Stomach (tissue), 9 donors: ENCODE measurements around the gene MGST3. TPM values are rescaled to one million over a fixed set of nuclear protein-coding genes. Genes with fewer than 3 reads are reported as not detected.

Experiments used
- DNase-seq, 2 donors: peaks; one replicate each; pipeline versions ENCODE4 v3.0.0 to v3.0.0-alpha.2; 2013 to 2019
- H3K27ac ChIP-seq, 5 donors: fragments of 200-600 bp in 4 of 5; sonication (generic) in 4 of 5; one replicate each; pipeline ENCODE4 v1.5.1; 2013 to 2019; ENCODE audit warnings: mild to moderate bottlenecking in 1 of 5, moderate library complexity in 1 of 5
- H3K27me3 ChIP-seq, 3 donors: fragments of 200-600 bp; sonication (generic); one replicate each; pipeline ENCODE4 v1.5.1; 2017 to 2019; ENCODE audit warnings: mixed run types in 1 of 3
- H3K36me3 ChIP-seq, 4 donors: fragments of 200-600 bp; sonication (generic); 1 replicate in 3 of 4; 2 replicates in 1 of 4; pipeline ENCODE4 v1.5.1; 2016 to 2019
- H3K4me1 ChIP-seq, 4 donors: fragments of 200-600 bp; sonication (generic); one replicate each; pipeline ENCODE4 v1.5.1; 2016 to 2019
- H3K4me3 ChIP-seq, 4 donors: fragments of 200-600 bp; sonication (generic) in 3 of 4; one replicate each; pipeline ENCODE4 v1.5.1; 2016 to 2019; ENCODE audit warnings: mild to moderate bottlenecking in 1 of 4
- H3K9me3 ChIP-seq, 4 donors: fragments of 200-600 bp; sonication (generic); one replicate each; pipeline ENCODE4 v1.5.1; 2016 to 2019
- CTCF ChIP-seq, 7 experiments: fragments of 450-650 bp in 4 of 7; fragments of 200-600 bp in 3 of 7; sonication (generic) in 3 of 7; IDR thresholded peaks; one replicate each; pipeline ENCODE4 v1.5.1; 2016 to 2019; ENCODE audit warnings: antibody characterized with exemption in 7 of 7, control low read depth in 2 of 7, mild to moderate bottlenecking in 1 of 7
- EP300 ChIP-seq: sonication (generic); formaldehyde crosslinking; IDR thresholded peaks from one replicate; pipeline ENCODE4 v1.6.1; 2017; ENCODE audit warnings: antibody characterized with exemption
- POLR2A ChIP-seq, 4 donors: fragments of 450-650 bp; IDR thresholded peaks; one replicate each; pipeline ENCODE4 v1.6.1; 2016; ENCODE audit warnings: antibody characterized with exemption in 4 of 4, control low read depth in 2 of 4, mild to moderate bottlenecking in 1 of 4, moderate library complexity in 1 of 4
- POLR2AphosphoS5 ChIP-seq, 3 donors: sonication (generic); formaldehyde crosslinking; IDR thresholded peaks; one replicate each; pipeline ENCODE4 v1.6.1; 2016; ENCODE audit warnings: antibody characterized with exemption in 3 of 3
- WGBS, 5 donors: extraction: QIAGEN DNeasy Blood & Tissue Kit in 3 of 5; methylation state at CpG; one replicate each; pipeline versions ENCODE4 v1.1.5 to v1.1.7; 2013 to 2018; 5-methylcytosine and 5-hydroxymethylcytosine counted together
- intact Hi-C: fragments of 100-400 bp; cut with DNase I; formaldehyde crosslinking; loops from one replicate; pipeline ENCODE4 v1.15.1; 2023; ENCODE audit warnings: low total_unique reads
- polyA plus RNA-seq, 3 donors: library from polyadenylated mRNA; stranded (reverse); fragments of 200-250 nt; gene quantifications; one replicate each; pipeline ENCODE4 v1.2.3, GENCODE V29; 2013
- total RNA-seq, 5 donors: library from RNA; depleted of rRNA; stranded (reverse); fragments of >200 nt; gene quantifications; one replicate each; pipeline versions ENCODE4 v1.1.0 to v1.2.3, GENCODE V29; 2014 to 2016
- donor health status: healthy with polysubstance abuse.
- donor health status: Bipolar disorder and iron deficiency.
- donor health status: healthy.

MGST3 gene
- total and polyA plus RNA-seq, 8 donors = 46.1 to 310 (median 124) TPM

- peak overlapping the region; percentile 84 to 98 (median 91) for H3K27ac ChIP-seq
- H3K9me3 ChIP-seq = no peaks in the 10 kb centered on the region
- intact Hi-C loops = no loop called here
- H3K27me3 ChIP-seq = no peaks in the 10 kb centered on the region
- TF ChIP-seq EP300 (no peak), POLR2A (IDR thresholded peaks at IDR 0.05) (no peak), CTCF (IDR thresholded peaks at IDR 0.05) (no peak)
- H3K4me3 ChIP-seq = peak overlapping the region; percentile 59 to 76 (median 71)
- WGBS, 5 donors = 7 to 13% (median 8%) methylated on average over 24 to 26 of the region's 26 CpGs
- no peaks in the 10 kb centered on the region for H3K36me3 ChIP-seq
- no peak for DNase-seq
- H3K4me1 ChIP-seq = peaks cover 26 to 43% (median 38%) of the 10 kb centered on the region in 4 donors
These were observed 996 bp upstream of the MGST3 start for GRCh38 chr1:165629848-165630628.

- TF ChIP-seq POLR2AphosphoS5 (IDR thresholded peaks at IDR 0.05) (peak in 2 of 3 donors; percentile 50 to 58), EP300 (no peak), POLR2A (IDR thresholded peaks at IDR 0.05) (no peak), CTCF (IDR thresholded peaks at IDR 0.05) (peak in 1 of 7 experiments; percentile 14)
- H3K27me3 ChIP-seq = no peaks in the 10 kb centered on the region
- WGBS, 5 donors = 0 to 1% (median 0%) methylated on average over 31 of the region's 31 CpGs
- peaks cover 0 to 3% (median 0%) of the 10 kb centered on the region in 4 donors for H3K36me3 ChIP-seq
- no peaks in the 10 kb centered on the region for H3K9me3 ChIP-seq
- DNase-seq = peak; percentile 58 to 80
- peak overlapping the region; percentile 59 to 76 (median 71) for H3K4me3 ChIP-seq
- peak overlapping the region; percentile 84 to 98 (median 91) for H3K27ac ChIP-seq
- peaks cover 34 to 58% (median 47%) of the 10 kb centered on the region in 4 donors for H3K4me1 ChIP-seq
- intact Hi-C loops = no loop called here
These were observed 513 bp downstream of the MGST3 start for GRCh38 chr1:165631342-165632151.

DNA sequence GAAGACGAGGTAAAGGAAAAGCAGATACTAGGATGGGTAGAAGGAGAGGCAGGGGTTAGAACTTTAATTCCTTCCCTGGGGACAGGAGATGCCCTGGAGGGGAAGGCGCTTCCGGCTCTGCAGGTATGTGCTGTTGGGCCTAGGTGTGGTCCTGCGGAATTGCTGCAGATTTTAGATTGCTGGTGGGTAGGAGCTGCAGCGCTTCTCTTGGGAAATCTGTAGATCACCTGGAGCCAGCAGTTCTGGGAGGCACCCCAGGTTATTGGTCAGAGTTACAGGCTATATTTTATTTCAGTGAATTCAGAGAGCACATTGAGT is 1.1 kb downstream of the MGST3 start:
- H3K4me3 ChIP-seq = peak overlapping the region; percentile 59 to 76 (median 71)
- intact Hi-C loops = no loop called here
- WGBS, 5 donors = 12 to 21% (median 17%) methylated on average over 5 of the region's 5 CpGs
- TF ChIP-seq POLR2AphosphoS5 (IDR thresholded peaks at IDR 0.05) (peak in 1 of 3 donors; percentile 1), POLR2A (IDR thresholded peaks at IDR 0.05) (peak in 1 of 4 donors; percentile 3), CTCF (IDR thresholded peaks at IDR 0.05) (no peak), EP300 (no peak)
- H3K27ac ChIP-seq = peak overlapping the region; percentile 84 to 98 (median 91)
- no peaks in the 10 kb centered on the region for H3K27me3 ChIP-seq
- H3K4me1 ChIP-seq = peaks cover 34 to 64% (median 52%) of the 10 kb centered on the region in 4 donors
- H3K36me3 ChIP-seq = peaks cover 0 to 6% (median 0%) of the 10 kb centered on the region in 4 donors
- H3K9me3 ChIP-seq = no peaks in the 10 kb centered on the region
- DNase-seq = peak in 1 of 2 donors; percentile 37

- intact Hi-C loops = no loop called here
- peak in 1 of 2 donors; percentile 45 for DNase-seq
These were observed 1.5 kb downstream of the MGST3 start for GRCh38 chr1:165632491-165632890.

More at GRCh38 chr1:165632491-165632890, 1.5 kb downstream of the MGST3 start:
- TF ChIP-seq POLR2AphosphoS5 (IDR thresholded peaks at IDR 0.05) = no peak
- Histone ChIP-seq H3K4me1 (peaks cover 34 to 68% (median 56%) of the 10 kb centered on the region in 4 donors), H3K4me3 (peak overlapping the region; percentile 59 to 76 (median 71)), H3K9me3 (no peaks in the 10 kb centered on the region), H3K36me3 (peaks cover 0 to 6% (median 0%) of the 10 kb centered on the region in 4 donors), H3K27ac (peak overlapping the region in 4 of 5 donors; percentile 84 to 91 (median 90)), H3K27me3 (no peaks in the 10 kb centered on the region)
- 28 to 47% (median 42%) methylated on average over 7 of the region's 7 CpGs for WGBS, 5 donors
